MM.1S (cell line): ENCODE measurements around the gene FOXD2.

Experiments
- DNase-seq: peaks from one replicate; pipeline ENCODE4 v3.0.0-alpha.2; 2015
- H2AFZ ChIP-seq: fragments of 300-600 bp; sonication (generic); 2 replicates; pipeline ENCODE4 v1.6.0; 2016; ENCODE audit warnings: antibody characterized with exemption, low read length
- H3F3A ChIP-seq: fragments of 300-600 bp; sonication (generic); 2 replicates; pipeline ENCODE4 v1.6.1; 2016; ENCODE audit warnings: mild to moderate bottlenecking, antibody characterized with exemption, low read length, moderate library complexity, mixed read lengths; ENCODE audit not compliant: insufficient read depth
- H3K27ac ChIP-seq: fragments of 300-600 bp; sonication (generic); 2 replicates; pipeline ENCODE4 v1.5.1; 2016; ENCODE audit warnings: mild to moderate bottlenecking, low read length
- H3K27me3 ChIP-seq: fragments of 300-600 bp; sonication (generic); replicated peaks from 2 replicates; pipeline ENCODE4 v1.6.0; 2016; ENCODE audit warnings: low read length; ENCODE audit not compliant: insufficient read depth
- H3K36me3 ChIP-seq: fragments of 300-600 bp; sonication (generic); replicated peaks from 2 replicates; pipeline ENCODE4 v1.6.1; 2016; ENCODE audit warnings: mild to moderate bottlenecking, low read length, mixed read lengths; ENCODE audit not compliant: insufficient read depth
- H3K4me1 ChIP-seq: fragments of 300-600 bp; sonication (generic); 2 replicates; pipeline ENCODE4 v1.6.1; 2016; ENCODE audit warnings: low read length, mixed read lengths
- H3K4me2 ChIP-seq: fragments of 300-600 bp; sonication (generic); 2 replicates; pipeline ENCODE4 v1.6.0; 2016; ENCODE audit warnings: low read depth, low read length
- H3K4me3 ChIP-seq: fragments of 300-600 bp; sonication (generic); 2 replicates; pipeline ENCODE4 v1.5.1; 2016; ENCODE audit warnings: low read length, mixed read lengths
- H3K79me2 ChIP-seq: fragments of 300-600 bp; sonication (generic); 2 replicates; pipeline ENCODE4 v1.6.1; 2016; ENCODE audit warnings: mixed run types, low read length, mixed read lengths
- H3K9ac ChIP-seq: fragments of 300-600 bp; sonication (generic); 2 replicates; pipeline ENCODE4 v1.6.1; 2016; ENCODE audit warnings: low read length, mixed read lengths
- H3K9me2 ChIP-seq: fragments of 300-600 bp; sonication (generic); replicated peaks from 2 replicates; pipeline ENCODE4 v1.6.1; 2016; ENCODE audit warnings: mild to moderate bottlenecking, low read length, mixed read lengths; ENCODE audit not compliant: insufficient read depth
- H3K9me3 ChIP-seq: fragments of 300-600 bp; sonication (generic); replicated peaks from 2 replicates; pipeline ENCODE4 v1.6.1; 2016; ENCODE audit warnings: mild to moderate bottlenecking, low read length, mixed read lengths; ENCODE audit not compliant: insufficient read depth
- H4K20me1 ChIP-seq: fragments of 300-600 bp; sonication (generic); 2 replicates; pipeline ENCODE4 v1.6.1; 2016; ENCODE audit warnings: mild to moderate bottlenecking, low read length, moderate library complexity, mixed read lengths; ENCODE audit not compliant: insufficient read depth
- CTCF ChIP-seq: fragments of 300-600 bp; sonication (generic); IDR thresholded peaks from 2 replicates; pipeline ENCODE4 v1.5.1; 2016; ENCODE audit warnings: antibody characterized with exemption, low read length, mixed read lengths
- EZH2 ChIP-seq: fragments of 300-600 bp; sonication (generic); optimal IDR thresholded peaks from 2 replicates; pipeline ENCODE3; 2017; ENCODE audit warnings: low read depth, mild to moderate bottlenecking, antibody characterized with exemption, low read length, mixed read lengths
- EZH2phosphoT487 ChIP-seq: fragments of 300-600 bp; sonication (generic); IDR thresholded peaks from 2 replicates; pipeline ENCODE4 v1.6.1; 2018; ENCODE audit warnings: antibody characterized with exemption, low read length

FOXD2 gene

GRCh38 chr1:47437447-47438164 is at the start of gene FOXD2:
FOXD2 (plus strand) TSS chr1:47438044; CDS start chr1:47438136, 92 bp downstream.
- H3K27me3 ChIP-seq = peaks cover under 1% of the 10 kb centered on the region; the same call in 1 of the 2 replicates
- peak within 1 kb of the TSS; percentile 85; the same call in 1 of the 2 replicates for H3K27ac ChIP-seq
- H3F3A ChIP-seq = no peaks in the 10 kb centered on the region
- peaks cover 6% of the 10 kb centered on the region; the same call in 1 of the 2 replicates for H3K4me1 ChIP-seq
- H3K79me2 ChIP-seq = peaks cover 28% of the 10 kb centered on the region
- peak within 1 kb of the TSS; percentile 70 for H3K9ac ChIP-seq
- TF ChIP-seq EZH2 = no peak
- no peak for TF ChIP-seq EZH2phosphoT487
- TF ChIP-seq CTCF = peak; percentile 74
- H3K9me2 ChIP-seq = no peaks in the 10 kb centered on the region
- peak; percentile 92 for DNase-seq
- H4K20me1 ChIP-seq = no peaks in the 10 kb centered on the region; the same call in 1 of the 2 replicates
- H3K4me2 ChIP-seq = peak within 1 kb of the TSS; percentile 88
- H3K36me3 ChIP-seq = no peaks in the 10 kb centered on the region
- peak within 1 kb of the TSS; percentile 92 for H3K4me3 ChIP-seq
- H2AFZ ChIP-seq = peak within 1 kb of the TSS; percentile 95
- H3K9me3 ChIP-seq = no peaks in the 10 kb centered on the region

GRCh38 chr1:47388891-47389238 is 49.0 kb upstream of the FOXD2 start:
- TF ChIP-seq EZH2phosphoT487 (no peak), EZH2 (no peak), CTCF (peak; percentile 75)
- no peak overlapping the region for H2AFZ ChIP-seq

GRCh38 chr1:47389731-47390130 is 48.1 kb upstream of the FOXD2 start:
- Histone ChIP-seq H3K4me1 (no peaks in the 10 kb centered on the region), H3K27ac (no peak overlapping the region), H3K9me2 (no peaks in the 10 kb centered on the region), H3K9ac (no peak overlapping the region), H3K27me3 (no peaks in the 10 kb centered on the region), H2AFZ (no peak overlapping the region), H3F3A (peaks cover 9% of the 10 kb centered on the region; the same call in 1 of the 2 replicates), H3K79me2 (no peaks in the 10 kb centered on the region), H3K4me2 (no peak overlapping the region), H4K20me1 (no peaks in the 10 kb centered on the region), H3K4me3 (no peak overlapping the region), H3K36me3 (no peaks in the 10 kb centered on the region), H3K9me3 (no peaks in the 10 kb centered on the region)
- no peak for DNase-seq
- no peak for TF ChIP-seq EZH2
- TF ChIP-seq EZH2phosphoT487 = no peak
- no peak for TF ChIP-seq CTCF

More at GRCh38 chr1:47388891-47389238, 49.0 kb upstream of the FOXD2 start:
- H3K27me3 ChIP-seq = no peaks in the 10 kb centered on the region
- H3K4me3 ChIP-seq = no peak overlapping the region
- no peak overlapping the region for H3K9ac ChIP-seq
- no peaks in the 10 kb centered on the region for H3K79me2 ChIP-seq
- H3F3A ChIP-seq = peaks cover 9% of the 10 kb centered on the region; the same call in 1 of the 2 replicates
- DNase-seq = peak; percentile 35
- H3K9me2 ChIP-seq = no peaks in the 10 kb centered on the region
- no peak overlapping the region for H3K27ac ChIP-seq
- no peaks in the 10 kb centered on the region for H3K36me3 ChIP-seq
- H3K4me1 ChIP-seq = no peaks in the 10 kb centered on the region
- H4K20me1 ChIP-seq = no peaks in the 10 kb centered on the region
- H3K9me3 ChIP-seq = no peaks in the 10 kb centered on the region
- no peak overlapping the region for H3K4me2 ChIP-seq
